Neural cell (in vitro differentiated cells): ENCODE measurements around the gene TRIM46. TPM values are rescaled to one million over a fixed set of nuclear protein-coding genes. Genes with fewer than 3 reads are reported as not detected.

Experiments used
- H2AFZ ChIP-seq: fragments of 200-600, 300-800 bp; sonication (generic), shearing (Covaris generic); 2 replicates; pipeline ENCODE4 v1.6.0; 2014; ENCODE audit warnings: low read depth, mild to moderate bottlenecking, antibody characterized with exemption, low read length, moderate library complexity
- H3F3A ChIP-seq: fragments of 200-600 bp; shearing (Covaris generic); 2 replicates; pipeline ENCODE4 v1.6.1; 2016; ENCODE audit warnings: mild to moderate bottlenecking, moderate library complexity, mixed read lengths, antibody characterized with exemption, low read length; ENCODE audit not compliant: insufficient read depth, poor library complexity, severe bottlenecking
- H3K27ac ChIP-seq: fragments of 200-600, 300-800 bp; sonication (generic), shearing (Covaris generic); 2 replicates; pipeline ENCODE4 v1.5.1; 2014; ENCODE audit warnings: mild to moderate bottlenecking, low read length, moderate library complexity
- H3K27me3 ChIP-seq: fragments of 300-800, 200-600 bp; sonication (generic), shearing (Covaris generic); 2 replicates; pipeline ENCODE4 v1.6.0; 2014; ENCODE audit warnings: mild to moderate bottlenecking, low read depth, low read length, moderate library complexity; ENCODE audit not compliant: insufficient read depth
- H3K36me3 ChIP-seq: fragments of 300-800, 200-600 bp; sonication (generic), shearing (Covaris generic); 2 replicates; pipeline ENCODE4 v1.5.1; 2014; ENCODE audit warnings: mild to moderate bottlenecking, antibody characterized with exemption, low read length, moderate library complexity; ENCODE audit not compliant: insufficient read depth
- H3K4me2 ChIP-seq: fragments of 300-800, 200-600 bp; sonication (generic), shearing (Covaris generic); 2 replicates; pipeline ENCODE4 v1.6.0; 2014; ENCODE audit warnings: mild to moderate bottlenecking, low read length
- H3K4me3 ChIP-seq: fragments of 300-800, 200-600 bp; sonication (generic), shearing (Covaris generic); 2 replicates; pipeline ENCODE4 v1.5.1; 2014; ENCODE audit warnings: mild to moderate bottlenecking, low read length, moderate library complexity
- H3K79me2 ChIP-seq: fragments of 200-600 bp; shearing (Covaris generic); replicated peaks from 2 replicates; pipeline ENCODE4 v1.6.0; 2014; ENCODE audit warnings: mild to moderate bottlenecking, low read length, moderate library complexity; ENCODE audit not compliant: insufficient read depth
- H3K9ac ChIP-seq: fragments of 300-800, 200-600 bp; sonication (generic), shearing (Covaris generic); 2 replicates; pipeline ENCODE4 v1.6.1; 2016; ENCODE audit warnings: mild to moderate bottlenecking, low read length, mixed read lengths
- H3K9me2 ChIP-seq: fragments of 200-600 bp; shearing (Covaris generic); 2 replicates; pipeline ENCODE4 v1.6.1; 2016; ENCODE audit warnings: mild to moderate bottlenecking, low read length, mixed read lengths; ENCODE audit not compliant: insufficient read depth
- H3K9me3 ChIP-seq: fragments of 200-600, 300-800 bp; sonication (generic), shearing (Covaris generic); 2 replicates; pipeline ENCODE4 v1.6.1; 2016; ENCODE audit warnings: mild to moderate bottlenecking, mixed run types, low read length, moderate library complexity, mixed read lengths
- H4K20me1 ChIP-seq: fragments of 200-600 bp; shearing (Covaris generic); 2 replicates; pipeline ENCODE4 v1.6.1; 2016; ENCODE audit warnings: mild to moderate bottlenecking, mixed run types; ENCODE audit not compliant: insufficient read depth
- EP300 ChIP-seq: fragments of 450-650 bp; conservative IDR thresholded peaks from 2 replicates; pipeline ENCODE4 v1.6.1; 2014; ENCODE audit warnings: antibody characterized with exemption, mild to moderate bottlenecking, moderate library complexity; ENCODE audit not compliant: poor library complexity, severe bottlenecking
- EZH2 ChIP-seq: fragments of 200-600, 300-800 bp; shearing (Covaris generic), sonication (generic); IDR thresholded peaks from 2 replicates; pipeline ENCODE4 v1.6.1; 2014; ENCODE audit warnings: antibody characterized with exemption, low read length, borderline replicate concordance, mild to moderate bottlenecking; ENCODE audit not compliant: insufficient read depth, poor library complexity, severe bottlenecking
- MXI1 ChIP-seq: fragments of 450-650 bp; conservative IDR thresholded peaks from 2 replicates; pipeline ENCODE4 v1.6.1; 2014; ENCODE audit warnings: antibody characterized with exemption, mild to moderate bottlenecking; ENCODE audit not compliant: poor library complexity, severe bottlenecking
- POLR2AphosphoS5 ChIP-seq: IDR thresholded peaks from 2 replicates; pipeline ENCODE4 v1.6.1; 2012
- RAD21 ChIP-seq: fragments of 450-650 bp; conservative IDR thresholded peaks from 2 replicates; pipeline ENCODE4 v1.6.1; 2014; ENCODE audit warnings: antibody characterized with exemption, mild to moderate bottlenecking, moderate library complexity
- SMC3 ChIP-seq: fragments of 450-650 bp; conservative IDR thresholded peaks from 2 replicates; pipeline ENCODE4 v1.6.1; 2014; ENCODE audit warnings: antibody characterized with exemption, mild to moderate bottlenecking, moderate library complexity; ENCODE audit not compliant: poor library complexity
- TAF1 ChIP-seq: IDR thresholded peaks from 2 replicates; pipeline ENCODE4 v1.6.1; 2012; ENCODE audit warnings: low read depth
- polyA plus RNA-seq: library from polyadenylated mRNA; depleted of rRNA; stranded (reverse); fragments of >200 nt; gene quantifications from 2 replicates; pipeline ENCODE4 v1.2.3, GENCODE V29; 2014
- TF ChIP-seq, protein P1 (sequence below): IDR thresholded peaks from 2 replicates; pipeline ENCODE4 v1.6.1; 2012; ENCODE audit warnings: borderline replicate concordance
- TF ChIP-seq, protein P2 (sequence below): fragments of 450-650 bp; IDR thresholded peaks from 2 replicates; pipeline ENCODE4 v1.5.1; 2014; ENCODE audit warnings: antibody characterized with exemption, mild to moderate bottlenecking, moderate library complexity; ENCODE audit not compliant: poor library complexity, severe bottlenecking

TRIM46 gene
- polyA plus RNA-seq, 1 donor from 2014 or later, result 31.5 TPM

DNA sequence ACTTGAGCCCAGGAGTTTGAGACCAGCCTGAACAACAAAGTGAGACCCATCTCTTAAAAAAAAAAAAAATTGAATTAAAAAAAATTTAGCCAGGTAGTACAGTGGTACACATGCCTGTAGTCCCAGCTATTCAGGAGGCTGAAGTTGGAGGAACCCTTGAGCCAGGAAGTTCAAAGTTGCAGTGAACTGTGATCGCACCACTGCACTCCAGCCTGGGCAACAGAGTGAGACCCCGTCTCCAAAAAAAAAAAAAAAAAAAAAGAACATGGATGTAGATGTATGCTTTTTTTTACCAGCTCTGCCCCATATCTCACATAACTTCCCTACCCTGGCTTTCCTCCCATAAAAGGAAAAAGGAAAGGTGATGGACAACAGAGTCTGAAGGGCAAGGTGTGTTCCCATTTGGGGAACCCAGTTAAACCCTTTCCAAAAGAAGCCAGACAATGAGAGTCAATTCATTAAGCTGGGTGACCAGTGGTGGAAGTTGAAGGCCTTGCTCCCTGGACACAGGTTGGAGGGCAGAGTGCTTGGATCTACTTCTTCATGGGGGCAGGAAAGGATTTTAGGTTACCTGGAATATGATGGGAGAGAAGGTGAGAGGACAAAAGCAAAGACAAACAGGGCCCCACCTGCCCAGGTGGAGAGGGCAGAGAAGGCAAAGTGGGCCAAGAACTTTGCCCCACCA lies 3.4 kb upstream of the TRIM46 start:
- Histone ChIP-seq H3K4me2 (no peak overlapping the region), H3K9ac (no peak overlapping the region), H3K9me3 (no peaks in the 10 kb centered on the region), H3F3A (peaks cover 5% of the 10 kb centered on the region), H3K79me2 (peaks cover 21% of the 10 kb centered on the region), H4K20me1 (no peaks in the 10 kb centered on the region), H3K27me3 (no peaks in the 10 kb centered on the region), H3K9me2 (no peaks in the 10 kb centered on the region), H3K27ac (no peak overlapping the region), H3K4me3 (no peak overlapping the region), H2AFZ (no peak overlapping the region), H3K36me3 (no peaks in the 10 kb centered on the region)
- TF ChIP-seq POLR2AphosphoS5, result no peak
- TF ChIP-seq MXI1, result no peak
- TF ChIP-seq SMC3, result no peak
- TF ChIP-seq, protein P1, sequence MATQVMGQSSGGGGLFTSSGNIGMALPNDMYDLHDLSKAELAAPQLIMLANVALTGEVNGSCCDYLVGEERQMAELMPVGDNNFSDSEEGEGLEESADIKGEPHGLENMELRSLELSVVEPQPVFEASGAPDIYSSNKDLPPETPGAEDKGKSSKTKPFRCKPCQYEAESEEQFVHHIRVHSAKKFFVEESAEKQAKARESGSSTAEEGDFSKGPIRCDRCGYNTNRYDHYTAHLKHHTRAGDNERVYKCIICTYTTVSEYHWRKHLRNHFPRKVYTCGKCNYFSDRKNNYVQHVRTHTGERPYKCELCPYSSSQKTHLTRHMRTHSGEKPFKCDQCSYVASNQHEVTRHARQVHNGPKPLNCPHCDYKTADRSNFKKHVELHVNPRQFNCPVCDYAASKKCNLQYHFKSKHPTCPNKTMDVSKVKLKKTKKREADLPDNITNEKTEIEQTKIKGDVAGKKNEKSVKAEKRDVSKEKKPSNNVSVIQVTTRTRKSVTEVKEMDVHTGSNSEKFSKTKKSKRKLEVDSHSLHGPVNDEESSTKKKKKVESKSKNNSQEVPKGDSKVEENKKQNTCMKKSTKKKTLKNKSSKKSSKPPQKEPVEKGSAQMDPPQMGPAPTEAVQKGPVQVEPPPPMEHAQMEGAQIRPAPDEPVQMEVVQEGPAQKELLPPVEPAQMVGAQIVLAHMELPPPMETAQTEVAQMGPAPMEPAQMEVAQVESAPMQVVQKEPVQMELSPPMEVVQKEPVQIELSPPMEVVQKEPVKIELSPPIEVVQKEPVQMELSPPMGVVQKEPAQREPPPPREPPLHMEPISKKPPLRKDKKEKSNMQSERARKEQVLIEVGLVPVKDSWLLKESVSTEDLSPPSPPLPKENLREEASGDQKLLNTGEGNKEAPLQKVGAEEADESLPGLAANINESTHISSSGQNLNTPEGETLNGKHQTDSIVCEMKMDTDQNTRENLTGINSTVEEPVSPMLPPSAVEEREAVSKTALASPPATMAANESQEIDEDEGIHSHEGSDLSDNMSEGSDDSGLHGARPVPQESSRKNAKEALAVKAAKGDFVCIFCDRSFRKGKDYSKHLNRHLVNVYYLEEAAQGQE, result no peak
- no peak for TF ChIP-seq EZH2
- TF ChIP-seq RAD21, result no peak

DNA sequence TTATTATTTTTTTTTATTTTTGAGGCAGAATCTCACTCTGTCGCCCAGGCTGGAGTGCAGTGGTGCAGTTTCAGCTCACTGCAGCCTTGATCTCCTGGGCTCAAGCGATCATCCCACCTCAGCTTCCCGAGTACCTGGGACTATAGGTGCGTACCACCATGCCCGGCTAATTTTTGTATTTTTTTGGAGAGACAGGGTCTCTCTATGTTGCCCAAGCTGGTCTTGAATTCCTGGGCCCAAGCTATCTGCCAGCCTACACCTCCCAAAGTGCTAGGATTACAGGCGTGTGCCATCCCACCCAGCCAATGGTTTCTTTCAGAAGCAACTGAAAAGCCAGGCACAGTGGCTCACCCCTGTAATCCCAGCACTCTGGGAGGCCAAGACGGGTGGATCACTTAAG lies 2.8 kb upstream of the TRIM46 start:
- Histone ChIP-seq H3K36me3 (no peaks in the 10 kb centered on the region), H2AFZ (no peak overlapping the region), H3K4me3 (no peak overlapping the region), H3K4me2 (no peak overlapping the region), H4K20me1 (no peaks in the 10 kb centered on the region), H3K9ac (no peak overlapping the region), H3K27ac (no peak overlapping the region), H3K9me3 (no peaks in the 10 kb centered on the region), H3K79me2 (peaks cover 27% of the 10 kb centered on the region), H3K9me2 (no peaks in the 10 kb centered on the region), H3K27me3 (no peaks in the 10 kb centered on the region), H3F3A (peaks cover 5% of the 10 kb centered on the region)
- TF ChIP-seq, protein P2, sequence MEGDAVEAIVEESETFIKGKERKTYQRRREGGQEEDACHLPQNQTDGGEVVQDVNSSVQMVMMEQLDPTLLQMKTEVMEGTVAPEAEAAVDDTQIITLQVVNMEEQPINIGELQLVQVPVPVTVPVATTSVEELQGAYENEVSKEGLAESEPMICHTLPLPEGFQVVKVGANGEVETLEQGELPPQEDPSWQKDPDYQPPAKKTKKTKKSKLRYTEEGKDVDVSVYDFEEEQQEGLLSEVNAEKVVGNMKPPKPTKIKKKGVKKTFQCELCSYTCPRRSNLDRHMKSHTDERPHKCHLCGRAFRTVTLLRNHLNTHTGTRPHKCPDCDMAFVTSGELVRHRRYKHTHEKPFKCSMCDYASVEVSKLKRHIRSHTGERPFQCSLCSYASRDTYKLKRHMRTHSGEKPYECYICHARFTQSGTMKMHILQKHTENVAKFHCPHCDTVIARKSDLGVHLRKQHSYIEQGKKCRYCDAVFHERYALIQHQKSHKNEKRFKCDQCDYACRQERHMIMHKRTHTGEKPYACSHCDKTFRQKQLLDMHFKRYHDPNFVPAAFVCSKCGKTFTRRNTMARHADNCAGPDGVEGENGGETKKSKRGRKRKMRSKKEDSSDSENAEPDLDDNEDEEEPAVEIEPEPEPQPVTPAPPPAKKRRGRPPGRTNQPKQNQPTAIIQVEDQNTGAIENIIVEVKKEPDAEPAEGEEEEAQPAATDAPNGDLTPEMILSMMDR, result no peak
- TF ChIP-seq EZH2 (no peak), POLR2AphosphoS5 (no peak), EP300 (no peak), MXI1 (no peak), TAF1 (no peak), RAD21 (no peak), SMC3 (no peak)
- TF ChIP-seq, protein P1, result no peak
